Lung microvascular endothelial cell (primary cell): ENCODE results near the gene PPFIA1. TPM values are rescaled to one million over a fixed set of nuclear protein-coding genes. Genes with fewer than 3 reads are reported as not detected.

Experiments
- DNase-seq, 2 donors: peaks; one replicate each; pipeline versions ENCODE4 v3.0.0 to v3.0.0-alpha.2; 2010; ENCODE audit warnings: low read depth in 2 of 2
- total RNA-seq: library from RNA; depleted of rRNA; stranded (reverse); fragments of >200 nt; gene quantifications from 2 replicates; pipeline ENCODE4 v1.2.1, GENCODE V29; 2014

PPFIA1 gene
- total RNA-seq, 1 donor from 2014 or later: 32.7 TPM

DNA sequence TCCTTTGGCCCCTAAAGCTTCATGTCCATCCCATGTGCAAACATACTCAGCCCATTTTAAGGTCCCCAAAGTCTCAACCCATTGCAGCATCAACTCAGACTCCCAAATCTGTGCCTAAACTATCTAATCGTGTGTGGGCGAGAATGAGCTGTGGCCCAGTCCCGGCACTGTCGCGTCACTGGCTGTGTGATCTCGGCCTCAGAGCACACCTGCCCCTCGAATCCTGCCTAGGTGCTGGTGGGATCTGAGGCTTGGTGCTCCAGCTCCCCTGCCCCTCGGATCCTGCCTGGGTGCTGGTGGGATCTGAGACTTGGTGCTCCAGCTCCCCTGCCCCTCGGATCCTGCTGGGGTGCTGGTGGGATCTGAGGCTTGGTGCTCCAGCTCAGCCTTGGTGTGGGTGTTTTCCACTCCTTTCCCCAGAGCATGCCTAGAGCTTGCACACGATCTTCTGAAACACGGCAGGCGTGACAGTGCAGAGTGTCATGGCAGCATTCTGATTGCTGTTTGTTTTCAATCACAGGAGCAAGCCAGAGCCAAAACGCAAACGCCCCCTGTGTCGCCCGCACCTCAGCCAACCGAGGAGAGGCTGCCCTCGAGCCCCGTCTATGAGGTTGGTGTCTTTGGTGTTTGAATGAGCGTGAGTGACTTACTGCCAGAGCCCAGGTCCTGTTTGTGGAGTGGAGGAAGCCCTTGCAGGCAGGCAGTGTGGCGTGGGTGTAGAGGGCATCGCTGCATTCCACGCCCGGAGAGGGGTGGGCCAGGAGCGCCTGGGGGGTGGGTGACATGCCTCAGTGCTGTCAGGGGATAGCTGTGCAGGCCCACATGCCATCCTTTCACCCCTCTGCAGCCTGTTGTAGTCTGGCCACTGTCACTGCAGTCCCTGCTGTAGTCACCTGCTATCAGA is 160.4 kb downstream of the PPFIA1 start:
- no peak for DNase-seq

DNA sequence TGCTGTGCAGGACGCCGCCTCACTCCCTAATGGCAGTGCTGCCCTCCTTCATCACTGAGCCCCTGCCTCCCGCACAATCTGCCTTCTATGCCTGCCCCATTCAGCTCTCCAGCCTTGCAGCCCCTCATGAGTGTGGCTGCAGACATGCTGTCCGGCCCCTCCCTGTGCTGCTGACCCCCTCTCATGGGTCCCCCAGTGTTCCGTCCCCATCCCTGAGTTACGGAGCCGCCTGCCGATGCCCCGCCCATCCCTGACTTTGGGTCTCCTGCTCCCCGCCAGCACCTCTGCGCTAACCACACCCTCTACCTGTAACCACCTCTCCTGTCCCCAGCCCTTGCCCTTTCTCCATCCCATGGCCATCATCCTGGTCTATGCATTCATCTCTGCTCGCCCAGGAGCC is 161.1 kb downstream of the PPFIA1 start:
- DNase-seq: no peak

GRCh38 chr11:70432065-70432464 is 161.6 kb downstream of the PPFIA1 start:
- DNase-seq: no peak

GRCh38 chr11:70432580-70432979 is 162.1 kb downstream of the PPFIA1 start:
- DNase-seq: no peak

GRCh38 chr11:70433038-70433437 is 162.5 kb downstream of the PPFIA1 start:
- no peak for DNase-seq

DNA sequence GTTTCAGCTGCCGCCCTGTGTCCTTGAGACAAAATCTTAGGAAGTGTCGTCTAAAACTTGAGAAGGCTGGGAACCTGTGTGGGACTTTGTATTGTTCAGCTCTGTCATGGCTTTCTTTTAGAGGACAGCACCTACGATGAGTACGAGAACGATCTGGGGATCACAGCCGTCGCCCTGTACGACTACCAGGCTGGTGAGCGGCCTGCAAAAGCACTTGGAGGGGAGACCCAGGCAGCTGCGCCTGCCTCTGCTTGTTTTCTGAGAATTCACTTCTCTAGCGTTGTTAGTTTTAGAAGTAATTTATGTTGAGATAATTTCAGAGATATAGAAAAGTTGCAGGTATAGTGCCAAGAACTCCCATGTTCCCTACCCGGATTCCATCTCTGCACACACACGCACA is 163.0 kb downstream of the PPFIA1 start:
- DNase-seq: no peak

Other genes starting within 250 kb of the PPFIA1 start
- 0.44 TPM in 1 of 2 replicates, not detected in the other for gene ANO1, start 192.4 kb upstream of the PPFIA1 start, total RNA-seq
- gene FADD, start 67.4 kb upstream of the PPFIA1 start, total RNA-seq: 38.4 and 45.2 TPM in 2 replicates
- gene CTTN, start 127.8 kb downstream of the PPFIA1 start, total RNA-seq: 174 and 234 TPM in 2 replicates